H9 (cell line): ENCODE results near the gene PRG2. TPM values are rescaled to one million over a fixed set of nuclear protein-coding genes. Genes with fewer than 3 reads are reported as not detected.

Source experiments
- DNase-seq: peaks from one replicate; pipeline ENCODE4 v3.0.0-alpha.2; 2017
- H2AFZ ChIP-seq: one replicate; pipeline ENCODE4 v1.6.1; 2013; ENCODE audit warnings: mild to moderate bottlenecking, low read length, control low read depth, moderate library complexity
- H2AK5ac ChIP-seq: 2 replicates; pipeline ENCODE4 v1.6.1; 2013; ENCODE audit warnings: low read length, control low read depth, mixed read lengths; ENCODE audit not compliant: insufficient read length
- H2BK120ac ChIP-seq: one replicate; pipeline ENCODE4 v1.6.1; 2013; ENCODE audit warnings: low read depth, mild to moderate bottlenecking, low read length, control low read depth, inconsistent platforms; ENCODE audit not compliant: poor library complexity, severe bottlenecking
- H2BK12ac ChIP-seq: 2 replicates; pipeline ENCODE4 v1.6.1; 2013; ENCODE audit warnings: low read length, control low read depth, mixed read lengths, low read depth; ENCODE audit not compliant: insufficient read length
- H2BK15ac ChIP-seq: 2 replicates; pipeline ENCODE4 v1.6.1; 2013; ENCODE audit warnings: low read depth, low read length, control low read depth
- H2BK20ac ChIP-seq: one replicate; pipeline ENCODE4 v1.6.1; 2013; ENCODE audit warnings: low read depth, mild to moderate bottlenecking, low read length, control low read depth, inconsistent platforms; ENCODE audit not compliant: poor library complexity, severe bottlenecking
- H2BK5ac ChIP-seq: 2 replicates; pipeline ENCODE4 v1.6.1; 2013; ENCODE audit warnings: low read length, control low read depth, mixed read lengths; ENCODE audit not compliant: insufficient read length
- H3K14ac ChIP-seq: 2 replicates; pipeline ENCODE4 v1.6.1; 2013; ENCODE audit warnings: low read length, control low read depth; ENCODE audit not compliant: insufficient read depth
- H3K18ac ChIP-seq: 2 replicates; pipeline ENCODE4 v1.6.1; 2013; ENCODE audit warnings: low read depth, mild to moderate bottlenecking, mixed read lengths, low read length, control low read depth; ENCODE audit not compliant: insufficient read length
- H3K23ac ChIP-seq: 2 replicates; pipeline ENCODE4 v1.6.1; 2013; ENCODE audit warnings: low read length, control low read depth, mixed read lengths, low read depth; ENCODE audit not compliant: insufficient read length
- H3K23me2 ChIP-seq: 2 replicates; pipeline ENCODE4 v1.6.1; 2013; ENCODE audit warnings: low read depth, mild to moderate bottlenecking, mixed read lengths, low read length, control low read depth; ENCODE audit not compliant: insufficient read length, poor library complexity, severe bottlenecking
- H3K27ac ChIP-seq: 2 replicates; pipeline ENCODE4 v1.5.1; 2013; ENCODE audit warnings: low read length, control low read depth, mixed read lengths, low read depth; ENCODE audit not compliant: insufficient read length
- H3K27me3 ChIP-seq: 2 replicates; pipeline ENCODE4 v1.6.1; 2013; ENCODE audit warnings: low read length, control low read depth, inconsistent platforms; ENCODE audit not compliant: insufficient read depth
- H3K4ac ChIP-seq: 2 replicates; pipeline ENCODE4 v1.6.1; 2013; ENCODE audit warnings: low read depth, mild to moderate bottlenecking, control low read depth, inconsistent platforms, low read length, moderate library complexity
- H3K4me1 ChIP-seq: 2 replicates; pipeline ENCODE4 v1.6.1; 2013; ENCODE audit warnings: low read length, control low read depth, inconsistent platforms; ENCODE audit not compliant: insufficient read depth
- H3K4me2 ChIP-seq: 2 replicates; pipeline ENCODE4 v1.6.1; 2013; ENCODE audit warnings: low read length, control low read depth, mixed read lengths; ENCODE audit not compliant: insufficient read length, insufficient read depth
- H3K56ac ChIP-seq: 2 replicates; pipeline ENCODE4 v1.6.1; 2013; ENCODE audit warnings: low read depth, mild to moderate bottlenecking, mixed read lengths, low read length, control low read depth; ENCODE audit not compliant: insufficient read length
- H3K79me1 ChIP-seq: 2 replicates; pipeline ENCODE4 v1.6.1; 2013; ENCODE audit warnings: low read depth, mild to moderate bottlenecking, moderate library complexity, low read length, control low read depth, inconsistent platforms; ENCODE audit not compliant: insufficient read depth, poor library complexity, severe bottlenecking
- H3K79me2 ChIP-seq: 2 replicates; pipeline ENCODE4 v1.6.1; 2013; ENCODE audit warnings: low read length, control low read depth, inconsistent platforms; ENCODE audit not compliant: insufficient read depth
- H3K9ac ChIP-seq: 2 replicates; pipeline ENCODE4 v1.6.1; 2013; ENCODE audit warnings: low read length, control low read depth, mixed read lengths; ENCODE audit not compliant: insufficient read length; ENCODE audit errors: extremely low read depth
- H3K9me3 ChIP-seq: one replicate; pipeline ENCODE4 v1.6.1; 2013; ENCODE audit warnings: low read depth, low read length, inconsistent platforms; ENCODE audit not compliant: control insufficient read depth
- H3T11ph ChIP-seq: one replicate; pipeline ENCODE4 v1.6.1; 2013; ENCODE audit warnings: mild to moderate bottlenecking, low read length, control low read depth, inconsistent platforms
- H4K20me1 ChIP-seq: one replicate; pipeline ENCODE4 v1.6.1; 2013; ENCODE audit not compliant: control insufficient read depth, insufficient read length, insufficient read depth
- H4K5ac ChIP-seq: 2 replicates; pipeline ENCODE4 v1.6.1; 2013; ENCODE audit warnings: low read depth, mild to moderate bottlenecking, mixed read lengths, low read length, control low read depth; ENCODE audit not compliant: insufficient read length
- H4K8ac ChIP-seq: replicated peaks from 2 replicates; pipeline ENCODE4 v1.6.1; 2013; ENCODE audit warnings: low read length, control low read depth, mixed read lengths, low read depth; ENCODE audit not compliant: insufficient read length
- H4K91ac ChIP-seq: 2 replicates; pipeline ENCODE4 v1.6.1; 2013; ENCODE audit warnings: low read depth, mild to moderate bottlenecking, moderate library complexity, mixed read lengths, low read length, control low read depth; ENCODE audit not compliant: insufficient read length
- H3K27ac Mint-ChIP-seq, 3 experiments: 2 replicates in 2 of 3; 3 replicates in 1 of 3; pipeline ENCODE4 v1.8.0; 2020 to 2021; ENCODE audit warnings: mixed read lengths in 3 of 3, mild to moderate bottlenecking in 1 of 3, moderate library complexity in 1 of 3
- H3K27me3 Mint-ChIP-seq: 2 replicates; pipeline ENCODE4 v1.8.0; 2021; ENCODE audit warnings: low read depth, mild to moderate bottlenecking, moderate library complexity, mixed read lengths
- H3K36me3 Mint-ChIP-seq, 3 experiments: 2 replicates in 2 of 3; 3 replicates in 1 of 3; pipeline ENCODE4 v1.8.0; 2020 to 2021; ENCODE audit warnings: low read depth in 3 of 3, mixed read lengths in 3 of 3; ENCODE audit not compliant: insufficient read depth in 1 of 3
- H3K4me1 Mint-ChIP-seq, 2 experiments: 2 replicates each; pipeline ENCODE4 v1.8.0; 2020; ENCODE audit warnings: mixed read lengths in 2 of 2
- H3K4me3 Mint-ChIP-seq, 2 experiments: 2 replicates in 1 of 2; 3 replicates in 1 of 2; pipeline ENCODE4 v1.8.0; 2020 to 2021; ENCODE audit warnings: mild to moderate bottlenecking in 2 of 2, mixed read lengths in 2 of 2, moderate library complexity in 1 of 2
- H3K9me3 Mint-ChIP-seq, 2 experiments: 2 replicates in 1 of 2; 3 replicates in 1 of 2; pipeline ENCODE4 v1.8.0; 2020; ENCODE audit warnings: mild to moderate bottlenecking in 2 of 2, mixed read lengths in 2 of 2, moderate library complexity in 1 of 2
- WGBS: extraction: QIAGEN DNeasy Blood & Tissue Kit; methylation state at CpG from one replicate; pipeline ENCODE4 v1.1.7; 2013; ENCODE audit warnings: missing lambda C conversion rate, low lambda C conversion rate, mixed read lengths; ENCODE audit not compliant: insufficient read length; ENCODE audit errors: extremely low coverage; 5-methylcytosine and 5-hydroxymethylcytosine counted together
- total RNA-seq: library from RNA; stranded (reverse); gene quantifications from 2 replicates; pipeline ENCODE4 v1.2.1, GENCODE V29; 2021
- TF ChIP-seq, protein P1 (sequence below): fragments of 200-600 bp; sonication (generic); conservative IDR thresholded peaks from 3 replicates; pipeline ENCODE4 v1.8.0; 2021; ENCODE audit warnings: antibody characterized with exemption, mild to moderate bottlenecking

PRG2 gene
- total RNA-seq, 1 experiment from 2014 or later = not detected

DNA sequence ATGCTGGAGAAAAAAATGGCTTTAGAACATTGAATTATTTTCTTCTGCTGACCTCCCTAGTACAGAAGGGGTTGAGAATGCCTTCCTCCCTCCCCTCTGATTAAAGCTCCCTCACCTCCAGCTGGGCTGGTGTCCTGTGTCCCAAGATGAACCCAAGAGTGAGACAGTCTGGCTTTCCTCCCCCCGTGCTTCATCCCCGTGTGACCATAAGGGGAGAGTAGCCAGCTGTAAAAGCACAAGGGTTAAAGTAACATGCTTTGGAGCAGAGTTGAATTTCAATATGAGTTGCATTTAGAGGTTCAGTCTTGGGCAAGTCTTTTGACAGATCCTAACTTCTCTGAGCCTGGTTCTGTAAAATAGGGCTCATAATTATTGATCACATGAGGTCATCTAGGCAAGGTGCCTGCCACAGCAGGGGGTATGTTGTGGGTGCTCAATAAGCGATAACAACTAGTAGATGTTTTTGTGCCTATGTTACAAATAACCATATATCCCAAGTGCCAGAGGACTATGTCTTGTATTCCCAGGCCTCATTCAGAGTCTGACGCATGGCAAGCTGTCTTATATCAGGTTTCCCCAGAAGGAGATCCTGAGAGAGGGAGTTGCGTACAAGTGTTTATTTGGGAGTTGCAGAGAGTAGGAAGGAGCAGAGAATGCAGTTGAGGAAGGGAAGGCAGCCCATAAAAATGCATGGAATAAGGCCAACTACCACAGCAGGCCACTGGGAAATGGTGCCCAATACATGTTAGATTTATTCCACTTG lies 4.1 kb downstream of the PRG2 start:
- H3K9me3 Mint-ChIP-seq = no peaks in the 10 kb centered on the region
- Histone ChIP-seq H3K23me2 (no peaks in the 10 kb centered on the region), H2BK5ac (no peak overlapping the region), H2AK5ac (no peak overlapping the region), H3K79me2 (no peaks in the 10 kb centered on the region), H3K79me1 (no peaks in the 10 kb centered on the region), H4K20me1 (no peaks in the 10 kb centered on the region), H4K91ac (no peak overlapping the region), H3K18ac (no peak overlapping the region), H4K8ac (no peak overlapping the region), H3K56ac (no peak overlapping the region), H2BK120ac (no peak overlapping the region), H2BK15ac (no peak overlapping the region), H3K4me2 (no peak overlapping the region), H3K27me3 (no peaks in the 10 kb centered on the region; the same call in 1 of the 2 replicates), H3K14ac (no peak overlapping the region), H3K23ac (no peak overlapping the region), H3K4me1 (no peaks in the 10 kb centered on the region), H3T11ph (no peak overlapping the region), H4K5ac (no peak overlapping the region), H2BK20ac (no peak overlapping the region), H3K4ac (no peak overlapping the region), H2AFZ (no peak overlapping the region), H2BK12ac (no peak overlapping the region), H3K9ac (no peak overlapping the region), H3K9me3 (no peaks in the 10 kb centered on the region), H3K27ac (no peak overlapping the region)
- WGBS = no CpG with 5 or more reads among the region's 5 CpGs
- no peak overlapping the region for H3K27ac Mint-ChIP-seq
- H3K4me1 Mint-ChIP-seq = no peaks in the 10 kb centered on the region
- TF ChIP-seq, protein P1, sequence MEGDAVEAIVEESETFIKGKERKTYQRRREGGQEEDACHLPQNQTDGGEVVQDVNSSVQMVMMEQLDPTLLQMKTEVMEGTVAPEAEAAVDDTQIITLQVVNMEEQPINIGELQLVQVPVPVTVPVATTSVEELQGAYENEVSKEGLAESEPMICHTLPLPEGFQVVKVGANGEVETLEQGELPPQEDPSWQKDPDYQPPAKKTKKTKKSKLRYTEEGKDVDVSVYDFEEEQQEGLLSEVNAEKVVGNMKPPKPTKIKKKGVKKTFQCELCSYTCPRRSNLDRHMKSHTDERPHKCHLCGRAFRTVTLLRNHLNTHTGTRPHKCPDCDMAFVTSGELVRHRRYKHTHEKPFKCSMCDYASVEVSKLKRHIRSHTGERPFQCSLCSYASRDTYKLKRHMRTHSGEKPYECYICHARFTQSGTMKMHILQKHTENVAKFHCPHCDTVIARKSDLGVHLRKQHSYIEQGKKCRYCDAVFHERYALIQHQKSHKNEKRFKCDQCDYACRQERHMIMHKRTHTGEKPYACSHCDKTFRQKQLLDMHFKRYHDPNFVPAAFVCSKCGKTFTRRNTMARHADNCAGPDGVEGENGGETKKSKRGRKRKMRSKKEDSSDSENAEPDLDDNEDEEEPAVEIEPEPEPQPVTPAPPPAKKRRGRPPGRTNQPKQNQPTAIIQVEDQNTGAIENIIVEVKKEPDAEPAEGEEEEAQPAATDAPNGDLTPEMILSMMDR = no peak
- DNase-seq = no peak
- H3K4me3 Mint-ChIP-seq = no peak overlapping the region
- H3K36me3 Mint-ChIP-seq = no peaks in the 10 kb centered on the region
- H3K27me3 Mint-ChIP-seq = peaks cover 44% of the 10 kb centered on the region
